ENCODE results near the gene NPFFR2. TPM values are rescaled to one million over a fixed set of nuclear protein-coding genes. Genes with fewer than 3 reads are reported as not detected.

Gene NPFFR2
- polyA plus RNA-seq (2011; rRNA removed) = not detected in 2 replicates
- polyA minus RNA-seq (2011; rRNA and poly(A)+ RNA removed) = not detected in 2 replicates

DNA sequence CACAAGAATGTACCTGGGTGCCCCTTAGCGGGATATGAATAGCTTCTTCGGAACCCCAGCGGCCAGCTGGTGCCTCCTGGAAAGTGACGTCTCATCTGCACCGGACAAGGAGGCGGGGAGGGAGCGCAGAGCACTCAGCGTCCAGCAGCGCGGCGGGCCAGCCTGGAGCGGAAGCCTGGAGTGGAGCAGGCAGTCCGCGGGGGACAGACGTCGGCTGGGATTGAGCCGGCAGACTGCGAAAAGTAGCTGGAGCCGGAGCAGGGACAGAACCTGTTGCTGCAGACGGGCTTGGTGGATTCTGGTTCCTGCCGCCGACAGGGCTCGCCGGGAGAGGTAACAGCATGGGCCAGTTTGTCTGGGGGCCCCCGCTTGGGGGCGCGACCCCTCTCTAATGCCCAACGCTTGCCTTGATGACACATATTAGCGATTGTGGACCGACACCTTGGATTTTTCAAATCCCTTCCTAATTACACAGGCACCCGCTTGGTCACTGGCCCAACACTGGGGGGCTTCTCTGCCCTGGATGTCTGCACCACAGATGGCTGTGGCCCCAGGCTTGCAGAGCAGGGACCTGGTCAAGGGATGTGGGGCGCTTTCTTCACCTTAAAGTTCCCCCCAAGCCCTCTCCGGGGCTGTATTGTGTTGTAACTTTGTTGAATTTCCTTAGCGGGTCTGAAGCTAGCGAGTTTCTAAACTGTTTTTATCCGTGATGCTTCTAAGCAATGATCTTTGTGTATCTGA, at the start of gene NPFFR2:
Gene NPFFR2 (plus strand): TSS at position 133 of the 741 bp plus-strand sequence. CDS start 96,592 bp downstream, outside the sequence.
- Histone ChIP-seq H3K27me3 (ENCODE audit: control insufficient read depth, insufficient read depth, low read length) (peaks cover 18% of the 10 kb centered on the region), H3K27ac (ENCODE audit: low read depth, low read length) (no peak within 1 kb of the TSS), H3K9me3 (ENCODE audit: control insufficient read depth, insufficient read depth, low read length) (no peaks in the 10 kb centered on the region; the same call in 1 of the 2 replicates), H3K4me3 (ENCODE audit: low read depth, low read length) (peak within 1 kb of the TSS; percentile 14)
- ChIA-PET POLR2A (no interaction called here), CTCF (no interaction called here)
- DNase-seq (ENCODE audit: low read depth, low spot score) = no peak
- TF ChIP-seq, protein P1, sequence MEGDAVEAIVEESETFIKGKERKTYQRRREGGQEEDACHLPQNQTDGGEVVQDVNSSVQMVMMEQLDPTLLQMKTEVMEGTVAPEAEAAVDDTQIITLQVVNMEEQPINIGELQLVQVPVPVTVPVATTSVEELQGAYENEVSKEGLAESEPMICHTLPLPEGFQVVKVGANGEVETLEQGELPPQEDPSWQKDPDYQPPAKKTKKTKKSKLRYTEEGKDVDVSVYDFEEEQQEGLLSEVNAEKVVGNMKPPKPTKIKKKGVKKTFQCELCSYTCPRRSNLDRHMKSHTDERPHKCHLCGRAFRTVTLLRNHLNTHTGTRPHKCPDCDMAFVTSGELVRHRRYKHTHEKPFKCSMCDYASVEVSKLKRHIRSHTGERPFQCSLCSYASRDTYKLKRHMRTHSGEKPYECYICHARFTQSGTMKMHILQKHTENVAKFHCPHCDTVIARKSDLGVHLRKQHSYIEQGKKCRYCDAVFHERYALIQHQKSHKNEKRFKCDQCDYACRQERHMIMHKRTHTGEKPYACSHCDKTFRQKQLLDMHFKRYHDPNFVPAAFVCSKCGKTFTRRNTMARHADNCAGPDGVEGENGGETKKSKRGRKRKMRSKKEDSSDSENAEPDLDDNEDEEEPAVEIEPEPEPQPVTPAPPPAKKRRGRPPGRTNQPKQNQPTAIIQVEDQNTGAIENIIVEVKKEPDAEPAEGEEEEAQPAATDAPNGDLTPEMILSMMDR (IDR thresholded peaks at IDR 0.05; ENCODE audit: low read depth, low read length) = no peak

- ChIA-PET POLR2A (no interaction called here), CTCF (no interaction called here)
- no peak overlapping the region for H3K4me3 ChIP-seq (ENCODE audit: low read depth, low read length)
- H3K27ac ChIP-seq (ENCODE audit: low read depth, low read length) = no peak overlapping the region
- H3K27me3 ChIP-seq (ENCODE audit: control insufficient read depth, insufficient read depth, low read length) = no peaks in the 10 kb centered on the region
- no peak for DNase-seq (ENCODE audit: low read depth, low spot score)
- TF ChIP-seq, protein P1 (IDR thresholded peaks at IDR 0.05; ENCODE audit: low read depth, low read length) = no peak
- H3K9me3 ChIP-seq (ENCODE audit: control insufficient read depth, insufficient read depth, low read length) = no peaks in the 10 kb centered on the region
Measured at GRCh38 chr4:71992571-71993312, 39.1 kb upstream of the NPFFR2 start.

GRCh38 chr4:71994559-71994958, 37.2 kb upstream of the NPFFR2 start:
- Histone ChIP-seq H3K27me3 (ENCODE audit: control insufficient read depth, insufficient read depth, low read length) (no peaks in the 10 kb centered on the region), H3K9me3 (ENCODE audit: control insufficient read depth, insufficient read depth, low read length) (no peaks in the 10 kb centered on the region), H3K4me3 (ENCODE audit: low read depth, low read length) (no peak overlapping the region), H3K27ac (ENCODE audit: low read depth, low read length) (no peak overlapping the region)
- TF ChIP-seq, protein P1 (IDR thresholded peaks at IDR 0.05; ENCODE audit: low read depth, low read length) = no peak
- CTCF ChIA-PET = interaction anchor here (0.7 kb wide), 1 partner anchor 864 kb away, joined by 5 read pairs; no protein-coding TSS in a partner anchor
- DNase-seq (ENCODE audit: low read depth, low spot score) = no peak
- POLR2A ChIA-PET = no interaction called here

- TF ChIP-seq, protein P1 (IDR thresholded peaks at IDR 0.05; ENCODE audit: low read depth, low read length) = no peak
- H3K27ac ChIP-seq (ENCODE audit: low read depth, low read length) = no peak overlapping the region
- ChIA-PET CTCF (no interaction called here), POLR2A (no interaction called here)
- no peak overlapping the region for H3K4me3 ChIP-seq (ENCODE audit: low read depth, low read length)
- no peaks in the 10 kb centered on the region for H3K27me3 ChIP-seq (ENCODE audit: control insufficient read depth, insufficient read depth, low read length)
- no peaks in the 10 kb centered on the region for H3K9me3 ChIP-seq (ENCODE audit: control insufficient read depth, insufficient read depth, low read length)
- DNase-seq (ENCODE audit: low read depth, low spot score) = no peak
Measured at GRCh38 chr4:71995297-71995696, 36.5 kb upstream of the NPFFR2 start.

DNA sequence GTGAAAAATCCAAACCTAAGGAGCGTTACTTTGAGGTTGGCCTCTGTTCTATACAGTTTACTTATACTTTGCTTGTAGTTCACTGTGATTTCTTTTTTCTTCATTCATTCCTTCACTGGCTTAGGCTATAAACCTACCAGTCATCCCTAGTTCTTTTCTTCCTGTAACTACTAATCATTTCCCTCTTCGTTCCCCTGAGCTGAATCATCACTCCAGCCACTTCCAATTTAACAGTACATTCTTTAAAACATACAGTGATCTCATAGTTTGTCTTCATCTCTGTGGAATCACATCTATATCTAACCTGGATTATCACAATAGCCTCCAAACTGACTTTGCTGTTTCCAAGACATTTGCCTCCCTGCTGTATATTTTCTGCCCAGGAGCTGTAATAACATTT, 25.2 kb upstream of the NPFFR2 start:
- CTCF ChIA-PET = no interaction called here
- TF ChIP-seq, protein P1 (IDR thresholded peaks at IDR 0.05; ENCODE audit: low read depth, low read length) = no peak
- POLR2A ChIA-PET = no interaction called here
- peak; percentile 30 for DNase-seq (ENCODE audit: low read depth, low spot score)
- Histone ChIP-seq H3K9me3 (ENCODE audit: control insufficient read depth, insufficient read depth, low read length) (no peaks in the 10 kb centered on the region), H3K27ac (ENCODE audit: low read depth, low read length) (no peak overlapping the region), H3K4me3 (ENCODE audit: low read depth, low read length) (no peak overlapping the region), H3K27me3 (ENCODE audit: control insufficient read depth, insufficient read depth, low read length) (no peaks in the 10 kb centered on the region)
